Loucy (cell line): ENCODE results near the gene TECTB.

Experiments used
- H2AFZ ChIP-seq: fragments of 200-600 bp; sonication (generic); 2 replicates; pipeline ENCODE4 v1.6.0; 2016; ENCODE audit warnings: antibody characterized with exemption, mild to moderate bottlenecking, low read length, moderate library complexity
- H3F3A ChIP-seq: fragments of 200-600 bp; 2 replicates; pipeline ENCODE4 v1.6.0; 2016; ENCODE audit warnings: antibody characterized with exemption, low read depth, mild to moderate bottlenecking
- H3K27me3 ChIP-seq: fragments of 200-600 bp; sonication (generic); 2 replicates; pipeline ENCODE4 v1.6.1; 2014; ENCODE audit warnings: low read length, mild to moderate bottlenecking; ENCODE audit not compliant: insufficient read depth, poor library complexity, severe bottlenecking
- H3K36me3 ChIP-seq: fragments of 200-600 bp; sonication (generic); 2 replicates; pipeline ENCODE4 v1.6.1; 2016; ENCODE audit warnings: low read length; ENCODE audit not compliant: insufficient read depth
- H3K4me1 ChIP-seq: fragments of 200-600 bp; sonication (generic); 2 replicates; pipeline ENCODE4 v1.5.1; 2014; ENCODE audit warnings: low read length, mild to moderate bottlenecking; ENCODE audit not compliant: insufficient read depth, poor library complexity, severe bottlenecking
- H3K4me2 ChIP-seq: fragments of 200-600 bp; sonication (generic); 2 replicates; pipeline ENCODE4 v1.6.0; 2014; ENCODE audit warnings: antibody characterized with exemption, low read length, low read depth, mild to moderate bottlenecking; ENCODE audit not compliant: poor library complexity, severe bottlenecking
- H3K4me3 ChIP-seq: fragments of 200-600 bp; sonication (generic); 2 replicates; pipeline ENCODE4 v1.5.1; 2014; ENCODE audit warnings: low read length, mild to moderate bottlenecking, mixed read lengths; ENCODE audit not compliant: poor library complexity, severe bottlenecking
- H3K79me2 ChIP-seq: fragments of 200-600 bp; sonication (generic); 2 replicates; pipeline ENCODE4 v1.6.1; 2014; ENCODE audit warnings: low read length; ENCODE audit not compliant: insufficient read depth
- H3K9ac ChIP-seq: fragments of 200-600 bp; sonication (generic); 2 replicates; pipeline ENCODE4 v1.6.0; 2014; ENCODE audit warnings: mild to moderate bottlenecking, low read depth, low read length, moderate library complexity; ENCODE audit not compliant: poor library complexity, severe bottlenecking
- H3K9me2 ChIP-seq: fragments of 200-600 bp; sonication (generic); replicated peaks from 2 replicates; pipeline ENCODE4 v1.6.1; 2016; ENCODE audit warnings: low read depth, low read length, mixed read lengths
- H3K9me3 ChIP-seq: fragments of 200-600 bp; sonication (generic); 2 replicates; pipeline ENCODE4 v1.6.1; 2014; ENCODE audit warnings: mild to moderate bottlenecking, antibody characterized with exemption, low read length, low read depth; ENCODE audit not compliant: insufficient read depth
- H4K20me1 ChIP-seq: fragments of 200-600 bp; sonication (generic); 2 replicates; pipeline ENCODE4 v1.6.0; 2014; ENCODE audit warnings: antibody characterized with exemption, low read length, mild to moderate bottlenecking; ENCODE audit not compliant: insufficient read depth, poor library complexity, severe bottlenecking
- EZH2phosphoT487 ChIP-seq: fragments of 200-600 bp; IDR thresholded peaks from 2 replicates; pipeline ENCODE4 v1.6.1; 2018; ENCODE audit warnings: antibody characterized with exemption, mild to moderate bottlenecking, moderate library complexity, borderline replicate concordance
- TF ChIP-seq, protein P1 (sequence below): fragments of 200-600 bp; sonication (generic); conservative IDR thresholded peaks from 2 replicates; pipeline ENCODE4 v1.5.1; 2014; ENCODE audit warnings: mild to moderate bottlenecking, antibody characterized with exemption, low read length

TECTB gene

DNA sequence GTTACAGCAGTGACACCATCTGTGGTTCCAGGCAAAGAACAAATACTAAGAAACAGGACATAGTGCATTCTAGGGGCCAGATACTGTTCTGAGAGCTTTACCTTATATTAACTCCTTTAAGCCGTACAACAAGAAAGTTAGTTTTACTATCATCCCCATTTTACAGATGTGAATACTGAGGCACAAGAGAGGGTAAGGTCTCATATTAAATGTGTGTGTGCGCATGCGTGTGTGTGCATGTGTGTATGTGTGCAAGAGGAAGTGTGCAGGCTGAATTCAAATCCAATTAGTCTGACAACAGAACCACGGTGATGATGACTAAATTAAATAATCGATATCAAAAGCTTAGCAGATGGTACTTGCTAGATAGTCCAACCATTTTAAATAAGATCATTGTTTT is 11.0 kb downstream of the TECTB start:
- Histone ChIP-seq H3K9me2 (no peaks in the 10 kb centered on the region), H3K36me3 (no peaks in the 10 kb centered on the region), H3K9me3 (no peaks in the 10 kb centered on the region), H3K4me2 (no peak overlapping the region), H3F3A (no peaks in the 10 kb centered on the region), H3K4me1 (no peaks in the 10 kb centered on the region), H3K4me3 (no peak overlapping the region), H3K27me3 (no peaks in the 10 kb centered on the region), H3K9ac (no peak overlapping the region), H2AFZ (no peak overlapping the region), H3K79me2 (no peaks in the 10 kb centered on the region), H4K20me1 (no peaks in the 10 kb centered on the region)
- no peak for TF ChIP-seq EZH2phosphoT487
- TF ChIP-seq, protein P1, sequence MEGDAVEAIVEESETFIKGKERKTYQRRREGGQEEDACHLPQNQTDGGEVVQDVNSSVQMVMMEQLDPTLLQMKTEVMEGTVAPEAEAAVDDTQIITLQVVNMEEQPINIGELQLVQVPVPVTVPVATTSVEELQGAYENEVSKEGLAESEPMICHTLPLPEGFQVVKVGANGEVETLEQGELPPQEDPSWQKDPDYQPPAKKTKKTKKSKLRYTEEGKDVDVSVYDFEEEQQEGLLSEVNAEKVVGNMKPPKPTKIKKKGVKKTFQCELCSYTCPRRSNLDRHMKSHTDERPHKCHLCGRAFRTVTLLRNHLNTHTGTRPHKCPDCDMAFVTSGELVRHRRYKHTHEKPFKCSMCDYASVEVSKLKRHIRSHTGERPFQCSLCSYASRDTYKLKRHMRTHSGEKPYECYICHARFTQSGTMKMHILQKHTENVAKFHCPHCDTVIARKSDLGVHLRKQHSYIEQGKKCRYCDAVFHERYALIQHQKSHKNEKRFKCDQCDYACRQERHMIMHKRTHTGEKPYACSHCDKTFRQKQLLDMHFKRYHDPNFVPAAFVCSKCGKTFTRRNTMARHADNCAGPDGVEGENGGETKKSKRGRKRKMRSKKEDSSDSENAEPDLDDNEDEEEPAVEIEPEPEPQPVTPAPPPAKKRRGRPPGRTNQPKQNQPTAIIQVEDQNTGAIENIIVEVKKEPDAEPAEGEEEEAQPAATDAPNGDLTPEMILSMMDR = no peak

DNA sequence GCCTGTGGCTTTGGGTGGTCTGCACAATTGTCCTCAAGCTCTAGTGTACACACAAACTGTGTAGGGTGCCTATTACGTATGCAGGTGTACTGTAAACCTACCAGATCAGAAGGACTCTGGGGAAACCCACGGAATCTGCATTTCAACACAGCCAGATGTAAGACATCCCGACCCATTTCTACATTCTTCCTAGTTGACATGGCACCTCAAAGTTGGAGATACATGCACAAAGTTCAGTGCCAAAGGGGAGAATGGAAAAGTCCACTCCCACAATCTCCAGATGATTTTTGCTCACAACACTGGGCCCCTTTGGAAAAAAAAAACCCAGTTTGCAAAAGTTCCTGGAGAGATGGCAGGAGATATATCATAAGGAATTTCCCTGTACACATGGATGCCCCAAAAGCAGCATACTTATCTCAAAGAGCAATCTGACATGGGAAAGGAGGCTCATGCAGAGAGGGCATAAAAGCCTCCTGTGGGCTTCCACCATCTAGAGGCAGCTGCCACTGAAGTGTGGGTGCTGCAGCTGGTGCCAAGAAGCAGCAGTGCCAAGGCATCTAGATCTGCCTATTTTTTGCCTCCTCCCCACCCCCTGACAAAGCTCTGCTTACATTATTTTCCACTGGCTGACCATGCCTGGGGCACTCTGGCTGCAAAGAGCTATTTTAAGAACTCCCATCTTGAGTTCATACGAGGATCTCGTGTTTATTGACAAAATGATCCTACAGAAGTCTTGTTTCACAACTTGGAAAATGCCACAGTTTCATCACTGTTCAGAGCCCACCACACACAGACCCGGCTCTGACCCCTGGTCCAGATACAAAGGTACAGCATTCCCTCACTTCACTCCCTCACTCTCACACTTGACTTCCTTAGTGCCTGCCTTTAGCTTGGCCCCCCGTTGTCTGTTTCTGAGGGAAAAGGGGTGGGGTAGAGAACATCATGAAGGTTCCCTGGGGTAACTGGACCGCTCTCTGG is 12.9 kb downstream of the TECTB start:
- H3K9me3 ChIP-seq = no peaks in the 10 kb centered on the region
- H3K4me2 ChIP-seq = no peak overlapping the region
- no peaks in the 10 kb centered on the region for H3K4me1 ChIP-seq
- no peak overlapping the region for H3K4me3 ChIP-seq
- H3K27me3 ChIP-seq = no peaks in the 10 kb centered on the region
- TF ChIP-seq, protein P1 = no peak
- TF ChIP-seq EZH2phosphoT487 = no peak
- H2AFZ ChIP-seq = no peak overlapping the region
- no peaks in the 10 kb centered on the region for H3K79me2 ChIP-seq
- H3K9me2 ChIP-seq = no peaks in the 10 kb centered on the region
- no peak overlapping the region for H3K9ac ChIP-seq
- no peaks in the 10 kb centered on the region for H4K20me1 ChIP-seq
- no peaks in the 10 kb centered on the region for H3F3A ChIP-seq
- no peaks in the 10 kb centered on the region for H3K36me3 ChIP-seq

DNA sequence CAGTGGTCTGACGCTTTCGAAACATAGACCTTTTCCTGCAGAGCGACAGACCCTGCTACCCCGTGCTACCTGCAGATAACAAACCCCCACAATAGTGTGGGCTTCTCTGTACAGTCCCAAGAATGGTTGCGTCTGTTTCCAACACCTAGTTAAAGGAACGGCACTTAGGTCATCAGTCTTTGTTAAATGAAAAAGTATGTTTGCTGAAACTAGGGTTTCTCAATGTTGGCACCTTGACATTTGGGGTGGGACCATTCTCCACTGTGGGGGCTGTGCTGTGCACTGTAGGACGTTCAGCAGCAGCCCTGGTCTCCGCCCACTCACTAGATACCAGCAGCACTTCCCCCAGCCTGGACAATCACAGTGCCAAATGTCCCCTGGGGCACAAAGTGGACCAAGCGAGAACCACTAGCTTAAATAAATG is 13.7 kb downstream of the TECTB start:
- H3K4me1 ChIP-seq = no peaks in the 10 kb centered on the region
- H3F3A ChIP-seq = no peaks in the 10 kb centered on the region

More for the DNA sequence above, 13.7 kb downstream of the TECTB start:
- Histone ChIP-seq H3K9me2 (no peaks in the 10 kb centered on the region), H3K4me2 (no peak overlapping the region), H3K9me3 (no peaks in the 10 kb centered on the region), H3K4me3 (no peak overlapping the region), H4K20me1 (no peaks in the 10 kb centered on the region), H2AFZ (no peak overlapping the region), H3K79me2 (no peaks in the 10 kb centered on the region), H3K36me3 (no peaks in the 10 kb centered on the region), H3K27me3 (no peaks in the 10 kb centered on the region), H3K9ac (no peak overlapping the region)
- no peak for TF ChIP-seq EZH2phosphoT487
